Neuronal stem cell (in vitro differentiated cells): Measurements from ENCODE around the gene NPTN.
A peak's percentile ranks its signal among the peaks of the same experiment; 100 is the strongest.

ENCODE experiments used
- DNase-seq: peaks from one replicate; pipeline ENCODE4 v3.0.0-alpha.2; 2013; ENCODE audit warnings: low spot score
- H2AFZ ChIP-seq: one replicate; pipeline ENCODE4 v1.6.1; 2013; ENCODE audit warnings: mild to moderate bottlenecking, low read length, inconsistent platforms
- H2AK5ac ChIP-seq: 2 replicates; pipeline ENCODE4 v1.6.1; 2013; ENCODE audit warnings: low read depth, mild to moderate bottlenecking, inconsistent platforms, low read length, moderate library complexity, mixed read lengths
- H2BK120ac ChIP-seq: 2 replicates; pipeline ENCODE4 v1.6.1; 2013; ENCODE audit warnings: low read depth, mild to moderate bottlenecking, inconsistent platforms, low read length, moderate library complexity, mixed read lengths
- H2BK12ac ChIP-seq: one replicate; pipeline ENCODE4 v1.6.1; 2013; ENCODE audit warnings: low read length, inconsistent platforms
- H2BK15ac ChIP-seq: 2 replicates; pipeline ENCODE4 v1.6.1; 2013; ENCODE audit warnings: mild to moderate bottlenecking, low read length, inconsistent platforms, mixed read lengths
- H2BK5ac ChIP-seq: one replicate; pipeline ENCODE4 v1.6.1; 2013; ENCODE audit warnings: inconsistent platforms, mild to moderate bottlenecking, low read length, moderate library complexity
- H3K14ac ChIP-seq: one replicate; pipeline ENCODE4 v1.6.1; 2013; ENCODE audit warnings: low read length, inconsistent platforms
- H3K18ac ChIP-seq: 2 replicates; pipeline ENCODE4 v1.6.1; 2013; ENCODE audit warnings: low read length, inconsistent platforms
- H3K23ac ChIP-seq: 2 replicates; pipeline ENCODE4 v1.6.1; 2013; ENCODE audit warnings: low read depth, mild to moderate bottlenecking, mixed read lengths, low read length, inconsistent platforms; ENCODE audit not compliant: poor library complexity
- H3K27ac ChIP-seq: replicated peaks from 3 replicates; pipeline ENCODE4 v1.5.1; 2013; ENCODE audit warnings: low read length, inconsistent platforms
- H3K27me3 ChIP-seq, 3 experiments: 2 replicates each; pipeline ENCODE4 v1.6.1; 2013; ENCODE audit warnings: low read length in 3 of 3, mild to moderate bottlenecking in 2 of 3, inconsistent platforms in 1 of 3, low read depth in 1 of 3, mixed read lengths in 1 of 3, moderate library complexity in 1 of 3; ENCODE audit not compliant: control insufficient read depth in 3 of 3, insufficient read depth in 3 of 3
- H3K36me3 ChIP-seq, 2 donors: replicated peaks in 1 of 2; 2 replicates each; pipeline ENCODE4 v1.6.1; 2013; ENCODE audit warnings: low read length in 2 of 2; ENCODE audit not compliant: control insufficient read depth in 2 of 2, insufficient read depth in 2 of 2
- H3K4ac ChIP-seq: 2 replicates; pipeline ENCODE4 v1.6.1; 2013; ENCODE audit warnings: inconsistent platforms, mild to moderate bottlenecking, low read length, moderate library complexity
- H3K4me1 ChIP-seq, 2 donors: 1 replicate in 1 of 2; 2 replicates in 1 of 2; pipeline ENCODE4 v1.6.1; 2013; ENCODE audit warnings: low read length in 2 of 2, low read depth in 1 of 2; ENCODE audit not compliant: control insufficient read depth in 2 of 2, insufficient read depth in 1 of 2
- H3K4me2 ChIP-seq: one replicate; pipeline ENCODE4 v1.6.1; 2013; ENCODE audit warnings: mild to moderate bottlenecking, low read length, inconsistent platforms; ENCODE audit not compliant: insufficient read depth, poor library complexity, severe bottlenecking
- H3K4me3 ChIP-seq, 2 donors: 2 replicates each; pipeline ENCODE4 v1.5.1; 2013; ENCODE audit warnings: low read length in 2 of 2, mild to moderate bottlenecking in 2 of 2, inconsistent platforms in 1 of 2, moderate library complexity in 1 of 2
- H3K79me1 ChIP-seq: one replicate; pipeline ENCODE4 v1.6.1; 2013; ENCODE audit warnings: low read depth, mild to moderate bottlenecking, inconsistent platforms, low read length, moderate library complexity
- H3K9ac ChIP-seq: one replicate; pipeline ENCODE4 v1.6.1; 2013; ENCODE audit warnings: mild to moderate bottlenecking, low read depth, low read length, inconsistent platforms; ENCODE audit not compliant: poor library complexity
- H3K9me3 ChIP-seq, 2 donors: replicated peaks in 1 of 2; 2 replicates each; pipeline versions ENCODE3 to v1.6.1; 2013; ENCODE audit warnings: low read length in 2 of 2, mild to moderate bottlenecking in 2 of 2, inconsistent platforms in 1 of 2, low read depth in 1 of 2, mixed read lengths in 1 of 2, moderate library complexity in 1 of 2; ENCODE audit not compliant: control insufficient read depth in 2 of 2, insufficient read depth in 1 of 2
- H4K8ac ChIP-seq: one replicate; pipeline ENCODE4 v1.6.1; 2013; ENCODE audit warnings: low read depth, mild to moderate bottlenecking, inconsistent platforms, low read length, moderate library complexity
- H4K91ac ChIP-seq: one replicate; pipeline ENCODE4 v1.6.1; 2013; ENCODE audit warnings: low read length, low read depth, mild to moderate bottlenecking, inconsistent platforms; ENCODE audit not compliant: poor library complexity
- WGBS, 2 donors: extraction: QIAGEN DNeasy Blood & Tissue Kit; methylation state at CpG; one replicate each; pipeline ENCODE4 v1.1.7; 2013; ENCODE audit warnings: missing lambda C conversion rate in 2 of 2, mixed read lengths in 1 of 2; ENCODE audit not compliant: insufficient read length in 2 of 2, insufficient replicate concordance in 1 of 2; ENCODE audit errors: extremely low coverage in 2 of 2; 5-methylcytosine and 5-hydroxymethylcytosine counted together

The NPTN gene

DNA sequence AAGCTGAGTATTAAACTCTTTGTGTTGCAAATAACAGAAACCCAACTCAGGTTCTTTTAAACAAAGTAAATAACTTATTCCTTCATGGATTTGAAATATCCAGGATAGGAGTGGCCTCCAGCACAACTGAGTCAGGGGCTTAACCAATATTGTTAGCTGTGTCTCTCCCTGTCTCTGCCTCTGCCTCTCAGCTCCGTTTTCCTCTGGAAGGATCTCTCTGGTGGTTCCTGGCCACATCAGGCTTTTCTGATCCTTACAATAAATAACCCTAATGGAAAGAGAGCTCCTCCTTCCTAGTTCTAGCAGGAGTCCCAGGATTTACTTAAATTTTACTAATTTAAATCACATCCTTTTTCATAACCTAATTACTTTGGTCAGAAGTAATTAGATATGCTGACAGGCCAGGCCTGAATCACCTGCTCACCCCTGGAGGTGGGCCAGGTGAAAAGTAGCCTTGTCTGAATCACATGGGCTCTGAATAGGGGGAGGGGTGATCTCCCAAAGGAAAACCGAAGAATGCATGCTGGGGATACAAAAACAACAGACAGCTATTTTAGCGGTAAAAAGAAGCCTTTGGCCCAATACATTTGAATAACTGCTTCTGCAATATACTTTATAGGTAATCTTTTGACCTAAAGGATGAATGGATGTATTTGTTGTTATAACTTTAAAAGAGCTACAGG lies 114.9 kb downstream of the NPTN start:
- no peak overlapping the region for H3K18ac ChIP-seq
- H3K36me3 ChIP-seq, result no peaks in the 10 kb centered on the region
- no peak overlapping the region for H3K27ac ChIP-seq
- H4K8ac ChIP-seq, result no peak overlapping the region
- no peak overlapping the region for H3K14ac ChIP-seq
- no peak overlapping the region for H2BK15ac ChIP-seq
- no peak overlapping the region for H2BK120ac ChIP-seq
- H3K4me2 ChIP-seq, result no peak overlapping the region
- no peak overlapping the region for H2AFZ ChIP-seq
- H2AK5ac ChIP-seq, result no peak overlapping the region
- no peak overlapping the region for H2BK12ac ChIP-seq
- DNase-seq, result peak; percentile 3
- H3K23ac ChIP-seq, result no peak overlapping the region
- no peak overlapping the region for H3K4me3 ChIP-seq
- H4K91ac ChIP-seq, result no peak overlapping the region
- peaks cover 0 to 5% of the 10 kb centered on the region in 2 donors for H3K4me1 ChIP-seq
- WGBS, 2 donors, result no CpG with 5 or more reads among the region's 3 CpGs
- no peaks in the 10 kb centered on the region for H3K79me1 ChIP-seq
- no peaks in the 10 kb centered on the region for H3K9me3 ChIP-seq
- H2BK5ac ChIP-seq, result no peak overlapping the region
- H3K4ac ChIP-seq, result no peak overlapping the region
- peaks cover 0 to 37% (median 0%) of the 10 kb centered on the region in 3 experiments for H3K27me3 ChIP-seq
- no peak overlapping the region for H3K9ac ChIP-seq

DNA sequence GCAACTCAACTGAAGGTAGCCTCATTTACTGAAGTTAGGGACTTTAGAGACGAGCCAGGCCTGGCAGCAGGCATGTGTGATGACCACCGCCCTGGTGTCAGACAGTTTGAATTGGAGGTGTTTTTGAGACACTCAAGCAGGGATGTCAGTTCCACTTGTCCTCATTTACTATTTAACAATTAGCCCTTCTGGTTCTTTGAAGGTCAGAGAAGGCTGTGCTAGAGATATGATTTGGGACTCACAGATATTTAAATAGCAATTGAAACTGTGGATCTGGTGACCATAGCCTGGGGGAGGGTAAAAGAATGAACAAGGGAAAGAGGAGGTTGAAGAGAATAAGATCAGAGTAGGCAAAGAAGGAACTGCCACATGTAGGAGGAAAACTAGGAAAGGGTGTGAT lies 115.6 kb downstream of the NPTN start:
- Histone ChIP-seq H3K27me3 (peaks cover 0 to 37% (median 0%) of the 10 kb centered on the region in 3 experiments), H3K4me1 (peaks cover 0 to 5% of the 10 kb centered on the region in 2 donors), H3K23ac (no peak overlapping the region), H3K4me3 (no peak overlapping the region), H3K9me3 (no peaks in the 10 kb centered on the region), H4K8ac (no peak overlapping the region), H2AK5ac (no peak overlapping the region), H2BK5ac (no peak overlapping the region), H3K27ac (no peak overlapping the region), H2BK120ac (no peak overlapping the region), H3K79me1 (no peaks in the 10 kb centered on the region), H3K4ac (no peak overlapping the region), H3K14ac (no peak overlapping the region), H2AFZ (no peak overlapping the region), H2BK12ac (no peak overlapping the region), H3K9ac (no peak overlapping the region), H3K36me3 (no peaks in the 10 kb centered on the region), H3K18ac (no peak overlapping the region), H2BK15ac (no peak overlapping the region), H4K91ac (no peak overlapping the region), H3K4me2 (no peak overlapping the region)
- no CpG with 5 or more reads among the region's 2 CpGs for WGBS, 2 donors
- DNase-seq, result no peak

DNA sequence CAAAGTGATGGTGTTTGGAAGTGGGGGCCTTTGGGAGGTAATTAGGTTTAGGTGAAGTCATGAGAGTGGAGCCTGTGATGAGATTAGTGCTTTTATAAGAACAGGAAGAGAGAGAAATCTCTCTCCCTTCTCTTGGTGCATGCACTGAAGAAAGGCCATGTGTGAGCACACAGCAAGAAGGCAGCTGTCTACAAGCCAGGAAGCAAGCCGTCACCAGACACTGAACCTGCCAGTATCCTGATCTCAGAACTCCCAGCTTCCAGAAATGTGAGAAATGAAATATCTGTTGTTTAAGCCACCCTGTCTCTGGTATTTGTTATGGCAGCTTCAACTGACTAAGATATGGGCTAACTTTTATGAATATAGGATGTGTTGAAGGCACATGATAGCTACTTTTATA lies 117.7 kb downstream of the NPTN start:
- WGBS, 2 donors, result no CpG with 5 or more reads among the region's 1 CpG
- no peaks in the 10 kb centered on the region for H3K79me1 ChIP-seq

More for the DNA sequence above, 117.7 kb downstream of the NPTN start:
- H2BK120ac ChIP-seq, result no peak overlapping the region
- no peak overlapping the region for H4K8ac ChIP-seq
- no peak overlapping the region for H3K4me2 ChIP-seq
- no peak overlapping the region for H2BK12ac ChIP-seq
- H3K23ac ChIP-seq, result no peak overlapping the region
- no peak overlapping the region for H3K27ac ChIP-seq
- H2BK15ac ChIP-seq, result no peak overlapping the region
- no peak overlapping the region for H3K4ac ChIP-seq
- no peak overlapping the region for H2AK5ac ChIP-seq
- peaks cover 0 to 5% of the 10 kb centered on the region in 2 donors for H3K4me1 ChIP-seq
- H2BK5ac ChIP-seq, result no peak overlapping the region
- H3K4me3 ChIP-seq, result no peak overlapping the region
- no peak overlapping the region for H2AFZ ChIP-seq
- H3K9ac ChIP-seq, result no peak overlapping the region
- H3K18ac ChIP-seq, result no peak overlapping the region
- DNase-seq, result no peak
- no peaks in the 10 kb centered on the region for H3K36me3 ChIP-seq
- peaks cover 0 to 30% (median 0%) of the 10 kb centered on the region in 3 experiments for H3K27me3 ChIP-seq
- no peaks in the 10 kb centered on the region for H3K9me3 ChIP-seq
- no peak overlapping the region for H3K14ac ChIP-seq
- H4K91ac ChIP-seq, result no peak overlapping the region
